Nephron (organoid): ENCODE measurements around the gene ANLN.
"Not testable (repeated sequence)": the region's sequence is repeated elsewhere in the genome, so short reads cannot be mapped to it uniquely, and the experiment has no call there.

Experiments
- H3K27ac Mint-ChIP-seq, 3 experiments: 2 replicates each; pipeline ENCODE4 v1.8.0; 2020; ENCODE audit warnings: mixed read lengths in 3 of 3, mild to moderate bottlenecking in 2 of 3, moderate library complexity in 1 of 3
- H3K27me3 Mint-ChIP-seq: 2 replicates; pipeline ENCODE4 v1.8.0; 2021; ENCODE audit warnings: low read depth, mild to moderate bottlenecking, moderate library complexity, mixed read lengths
- H3K36me3 Mint-ChIP-seq: 2 replicates; pipeline ENCODE4 v1.8.0; 2020; ENCODE audit warnings: low read depth, mixed read lengths
- H3K4me1 Mint-ChIP-seq: 2 replicates; pipeline ENCODE4 v1.8.0; 2020; ENCODE audit warnings: mixed read lengths
- H3K4me3 Mint-ChIP-seq, 3 experiments: 2 replicates each; pipeline ENCODE4 v1.8.0; 2020; ENCODE audit warnings: mild to moderate bottlenecking in 3 of 3, mixed read lengths in 3 of 3, moderate library complexity in 2 of 3
- H3K9me3 Mint-ChIP-seq: 2 replicates; pipeline ENCODE4 v1.8.0; 2020; ENCODE audit warnings: mixed read lengths
- TF ChIP-seq, protein P1 (sequence below), 3 experiments: fragments of 200-600 bp; sonication (generic); IDR thresholded peaks; one replicate each; pipeline ENCODE4 v1.5.0; 2021; ENCODE audit warnings: antibody characterized with exemption in 3 of 3; ENCODE audit not compliant: unreplicated experiment in 3 of 3

ANLN gene

DNA sequence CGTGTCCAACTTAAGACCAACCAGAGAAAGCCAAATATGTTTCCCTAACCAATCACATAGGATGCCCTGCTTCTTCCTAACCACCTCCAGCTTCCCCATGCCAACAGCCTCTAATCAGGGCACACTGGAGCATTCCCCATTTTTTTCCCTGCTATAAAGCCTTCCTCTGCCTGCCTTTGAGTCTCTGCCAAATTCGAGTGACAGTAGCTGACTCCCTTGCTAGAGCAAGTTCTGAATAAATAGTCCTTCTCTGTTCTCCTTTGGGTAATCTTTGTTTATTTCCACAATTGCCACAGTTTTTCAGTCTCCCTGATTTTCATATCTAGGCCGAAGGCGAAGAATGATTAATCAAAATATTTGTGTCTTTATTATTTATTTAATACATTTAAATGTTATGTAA, 96.7 kb downstream of the ANLN start:
- TF ChIP-seq, protein P1, sequence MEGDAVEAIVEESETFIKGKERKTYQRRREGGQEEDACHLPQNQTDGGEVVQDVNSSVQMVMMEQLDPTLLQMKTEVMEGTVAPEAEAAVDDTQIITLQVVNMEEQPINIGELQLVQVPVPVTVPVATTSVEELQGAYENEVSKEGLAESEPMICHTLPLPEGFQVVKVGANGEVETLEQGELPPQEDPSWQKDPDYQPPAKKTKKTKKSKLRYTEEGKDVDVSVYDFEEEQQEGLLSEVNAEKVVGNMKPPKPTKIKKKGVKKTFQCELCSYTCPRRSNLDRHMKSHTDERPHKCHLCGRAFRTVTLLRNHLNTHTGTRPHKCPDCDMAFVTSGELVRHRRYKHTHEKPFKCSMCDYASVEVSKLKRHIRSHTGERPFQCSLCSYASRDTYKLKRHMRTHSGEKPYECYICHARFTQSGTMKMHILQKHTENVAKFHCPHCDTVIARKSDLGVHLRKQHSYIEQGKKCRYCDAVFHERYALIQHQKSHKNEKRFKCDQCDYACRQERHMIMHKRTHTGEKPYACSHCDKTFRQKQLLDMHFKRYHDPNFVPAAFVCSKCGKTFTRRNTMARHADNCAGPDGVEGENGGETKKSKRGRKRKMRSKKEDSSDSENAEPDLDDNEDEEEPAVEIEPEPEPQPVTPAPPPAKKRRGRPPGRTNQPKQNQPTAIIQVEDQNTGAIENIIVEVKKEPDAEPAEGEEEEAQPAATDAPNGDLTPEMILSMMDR (IDR thresholded peaks at IDR 0.05; ENCODE audit: unreplicated experiment in 3 of 3) = no peak

DNA sequence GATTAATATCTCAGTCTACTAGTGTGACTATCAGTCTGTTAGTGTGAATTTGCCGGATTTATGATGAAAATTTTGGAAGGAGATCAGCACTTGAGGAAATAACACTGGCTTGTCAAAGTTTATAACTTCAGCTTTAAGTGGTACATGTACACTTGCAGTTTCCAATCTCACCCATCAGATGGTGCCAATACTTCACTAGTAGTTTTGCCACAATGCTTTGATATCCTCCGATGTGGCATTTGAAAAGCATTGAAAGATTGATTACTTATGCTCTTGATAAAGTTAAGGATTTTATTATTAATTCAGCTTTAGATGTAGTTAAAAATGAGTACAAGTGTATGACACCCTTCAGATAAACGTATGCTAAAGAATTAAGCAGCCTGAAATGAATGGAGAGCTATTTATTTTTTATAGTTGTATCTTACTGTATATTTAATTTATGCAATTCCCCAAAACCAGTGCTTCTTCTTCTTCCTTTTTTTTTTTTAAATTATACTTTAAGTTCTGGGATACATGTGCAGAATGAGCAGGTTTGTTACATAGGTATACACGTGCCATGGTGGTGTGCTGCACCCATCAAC, 98.2 kb downstream of the ANLN start:
- H3K4me1 Mint-ChIP-seq = peaks cover 29% of the 10 kb centered on the region
- H3K27me3 Mint-ChIP-seq = no peaks in the 10 kb centered on the region
- TF ChIP-seq, protein P1 (IDR thresholded peaks at IDR 0.05; ENCODE audit: unreplicated experiment in 3 of 3) = peak; percentile 85 to 93 (median 86)
- peak overlapping the region in 2 of 3 experiments; percentile 12 to 19 for H3K27ac Mint-ChIP-seq
- H3K36me3 Mint-ChIP-seq = no peaks in the 10 kb centered on the region
- H3K4me3 Mint-ChIP-seq = no peak overlapping the region
- peaks cover 7% of the 10 kb centered on the region for H3K9me3 Mint-ChIP-seq

More for the DNA sequence above, 96.7 kb downstream of the ANLN start:
- Mint-ChIP-seq H3K27me3 (no peaks in the 10 kb centered on the region), H3K4me1 (peaks cover 26% of the 10 kb centered on the region), H3K27ac (no peak overlapping the region), H3K36me3 (no peaks in the 10 kb centered on the region), H3K4me3 (no peak overlapping the region), H3K9me3 (peaks cover 9% of the 10 kb centered on the region)

DNA sequence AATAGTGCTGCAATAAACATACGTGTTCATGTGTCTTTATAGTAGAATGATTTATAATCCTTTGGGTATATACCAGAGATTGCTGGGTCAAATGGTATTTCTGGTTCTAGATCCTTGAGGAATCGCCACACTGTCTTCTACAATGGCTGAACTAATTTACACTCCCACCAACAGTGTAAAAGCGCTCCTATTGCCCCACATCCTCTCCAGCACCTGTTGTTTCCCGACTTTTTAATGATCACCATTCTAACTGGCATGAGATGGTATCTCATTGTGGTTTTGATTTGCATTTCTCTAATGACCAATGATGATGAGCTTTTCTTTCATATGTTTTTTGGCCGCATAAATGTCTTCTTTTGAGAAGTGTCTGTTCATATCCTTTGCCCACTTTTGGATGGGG, 99.0 kb downstream of the ANLN start:
- H3K9me3 Mint-ChIP-seq, H3K27me3 Mint-ChIP-seq, H3K36me3 Mint-ChIP-seq, H3K4me3 Mint-ChIP-seq, H3K27ac Mint-ChIP-seq: not testable (repeated sequence)
- H3K4me1 Mint-ChIP-seq = peaks cover 29% of the 10 kb centered on the region

DNA sequence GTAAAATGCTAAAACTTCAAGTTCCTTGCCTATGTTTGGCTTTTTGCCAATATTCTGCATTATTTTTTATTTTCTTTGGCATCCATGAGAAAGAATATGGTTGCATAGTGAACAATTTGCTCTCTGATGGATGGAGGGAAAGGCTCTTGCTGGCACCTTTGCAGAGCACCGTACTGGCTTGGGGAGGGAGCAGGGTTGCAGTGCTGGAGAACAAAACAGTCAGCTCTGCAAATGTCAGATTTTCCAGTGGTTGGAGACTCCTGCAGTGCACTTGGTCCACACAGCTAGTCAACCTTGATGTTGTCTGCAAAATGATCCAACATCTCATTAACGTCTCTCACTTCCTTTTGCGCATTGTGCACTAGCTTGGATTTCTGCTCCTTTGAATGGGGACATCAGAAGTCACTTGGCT, 100.8 kb downstream of the ANLN start:
- Mint-ChIP-seq H3K27ac (peak overlapping the region in 2 of 3 experiments; percentile 29 to 61), H3K36me3 (no peaks in the 10 kb centered on the region), H3K4me3 (no peak overlapping the region), H3K9me3 (peaks cover 18% of the 10 kb centered on the region), H3K27me3 (no peaks in the 10 kb centered on the region), H3K4me1 (peaks cover 29% of the 10 kb centered on the region)
- TF ChIP-seq, protein P1 (IDR thresholded peaks at IDR 0.05; ENCODE audit: unreplicated experiment in 3 of 3) = no peak

DNA sequence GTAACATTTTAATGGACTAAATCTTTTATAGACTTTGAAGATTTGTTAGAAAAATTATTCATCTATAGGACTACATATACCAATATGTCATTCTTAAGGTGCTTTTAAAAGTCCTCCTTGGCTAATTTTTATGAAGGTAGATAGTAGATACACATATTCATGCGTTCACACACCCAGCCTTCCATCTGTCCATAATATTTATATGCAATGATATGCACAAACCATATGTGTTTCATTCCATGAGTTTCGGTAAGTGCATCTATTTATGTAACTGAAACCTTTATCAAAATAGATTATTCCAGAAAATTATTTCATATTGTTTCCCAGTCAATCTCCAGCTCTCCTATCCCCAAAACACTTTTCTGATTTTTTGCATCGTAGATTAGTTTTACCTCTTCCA, 101.7 kb downstream of the ANLN start:
- Mint-ChIP-seq H3K4me3 (no peak overlapping the region), H3K36me3 (no peaks in the 10 kb centered on the region), H3K27ac (no peak overlapping the region), H3K27me3 (no peaks in the 10 kb centered on the region), H3K9me3 (peaks cover 21% of the 10 kb centered on the region), H3K4me1 (peaks cover 29% of the 10 kb centered on the region)
- TF ChIP-seq, protein P1 (IDR thresholded peaks at IDR 0.05; ENCODE audit: unreplicated experiment in 3 of 3) = no peak

DNA sequence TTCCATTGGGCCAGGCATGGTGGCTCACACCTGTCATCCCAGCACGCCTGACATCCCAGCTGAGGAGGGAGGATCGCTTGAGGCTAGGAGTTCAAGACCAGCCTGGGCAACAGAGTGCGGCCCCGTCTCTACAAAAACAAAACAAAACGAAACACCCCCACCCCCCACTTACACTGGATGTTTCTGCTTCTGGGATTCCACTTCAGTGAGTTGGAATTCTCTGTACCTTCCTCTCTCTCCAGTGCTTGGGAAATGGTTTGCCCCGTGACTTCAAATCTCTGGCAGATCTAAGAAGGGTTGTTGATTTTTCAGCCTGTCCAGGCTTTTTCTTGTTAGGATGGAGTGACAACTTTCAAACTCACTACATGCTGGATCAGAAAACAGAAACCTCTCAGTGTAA, 106.9 kb downstream of the ANLN start:
- H3K9me3 Mint-ChIP-seq = peaks cover 20% of the 10 kb centered on the region
- no peaks in the 10 kb centered on the region for H3K27me3 Mint-ChIP-seq
- H3K36me3 Mint-ChIP-seq = no peaks in the 10 kb centered on the region
- H3K4me1 Mint-ChIP-seq = peaks cover under 1% of the 10 kb centered on the region
- TF ChIP-seq, protein P1 (IDR thresholded peaks at IDR 0.05; ENCODE audit: unreplicated experiment in 3 of 3) = no peak
- H3K27ac Mint-ChIP-seq = no peak overlapping the region
- no peak overlapping the region for H3K4me3 Mint-ChIP-seq

DNA sequence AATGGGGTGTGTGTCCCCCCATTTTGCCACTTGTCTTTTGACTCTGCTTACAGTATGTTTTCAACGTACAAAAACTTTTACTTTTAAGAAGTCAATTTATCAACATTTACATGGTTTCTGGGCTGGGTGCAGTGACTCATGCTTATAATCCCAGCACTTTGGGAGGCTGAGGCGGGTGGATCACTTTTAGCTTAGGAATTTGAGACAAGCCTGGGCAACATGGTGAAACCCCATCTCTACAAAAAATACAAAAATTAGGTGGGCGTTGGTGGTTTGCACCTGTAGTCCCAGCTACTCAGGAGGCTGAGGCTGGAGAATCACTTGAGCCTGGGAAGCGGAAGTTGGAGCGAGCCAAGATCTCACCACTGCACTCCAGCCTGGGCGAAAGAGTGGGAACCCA, 107.5 kb downstream of the ANLN start:
- H3K36me3 Mint-ChIP-seq, H3K27ac Mint-ChIP-seq, H3K4me1 Mint-ChIP-seq, H3K27me3 Mint-ChIP-seq, H3K4me3 Mint-ChIP-seq: not testable (repeated sequence)
- H3K9me3 Mint-ChIP-seq = peaks cover 15% of the 10 kb centered on the region
